GM23248 (cell line): ENCODE results near the gene PLXDC1. TPM values are rescaled to one million over a fixed set of nuclear protein-coding genes. Genes with fewer than 3 reads are reported as not detected.

Experiments
- DNase-seq: peaks from one replicate; pipeline ENCODE4 v3.0.0-alpha.2; 2015
- H2AFZ ChIP-seq: fragments of 200-600 bp; sonication (generic); 2 replicates; pipeline ENCODE4 v1.6.1; 2016; ENCODE audit warnings: antibody characterized with exemption
- H3F3A ChIP-seq: fragments of 200-600 bp; sonication (generic); 2 replicates; pipeline ENCODE4 v1.6.1; 2016; ENCODE audit warnings: mild to moderate bottlenecking, antibody characterized with exemption, mixed run types; ENCODE audit not compliant: insufficient read depth
- H3K27ac ChIP-seq: fragments of 200-600 bp; sonication (generic); 2 replicates; pipeline ENCODE4 v1.5.1; 2016; ENCODE audit warnings: mild to moderate bottlenecking
- H3K27me3 ChIP-seq: fragments of 200-600 bp; sonication (generic); replicated peaks from 2 replicates; pipeline ENCODE4 v1.6.1; 2016; ENCODE audit warnings: mild to moderate bottlenecking; ENCODE audit not compliant: insufficient read depth
- H3K36me3 ChIP-seq: fragments of 200-600 bp; sonication (generic); 2 replicates; pipeline ENCODE4 v1.6.1; 2016; ENCODE audit warnings: low read depth, mild to moderate bottlenecking
- H3K4me1 ChIP-seq: fragments of 200-600 bp; sonication (generic); 2 replicates; pipeline ENCODE4 v1.6.1; 2016; ENCODE audit warnings: mild to moderate bottlenecking; ENCODE audit not compliant: insufficient read depth
- H3K4me2 ChIP-seq: fragments of 200-600 bp; sonication (generic); one replicate; pipeline ENCODE4 v1.6.1; 2016; ENCODE audit warnings: mild to moderate bottlenecking; ENCODE audit not compliant: unreplicated experiment
- H3K4me3 ChIP-seq: fragments of 200-600 bp; sonication (generic); 2 replicates; pipeline ENCODE4 v1.5.1; 2016; ENCODE audit warnings: mild to moderate bottlenecking
- H3K79me2 ChIP-seq: fragments of 200-600 bp; sonication (generic); 2 replicates; pipeline ENCODE4 v1.6.1; 2016; ENCODE audit warnings: mild to moderate bottlenecking; ENCODE audit not compliant: insufficient read depth
- H3K9ac ChIP-seq: fragments of 200-600 bp; sonication (generic); 2 replicates; pipeline ENCODE4 v1.6.1; 2016; ENCODE audit warnings: mild to moderate bottlenecking
- H3K9me2 ChIP-seq: fragments of 200-600 bp; sonication (generic); 2 replicates; pipeline ENCODE4 v1.6.1; 2016; ENCODE audit warnings: mixed run types, mild to moderate bottlenecking, moderate library complexity; ENCODE audit not compliant: insufficient read depth
- H3K9me3 ChIP-seq: fragments of 200-600 bp; sonication (generic); one replicate; pipeline ENCODE4 v1.6.1; 2017; ENCODE audit warnings: low read depth
- H4K20me1 ChIP-seq: fragments of 200-600 bp; sonication (generic); 2 replicates; pipeline ENCODE4 v1.6.0; 2016; ENCODE audit not compliant: insufficient read depth
- EZH2 ChIP-seq: fragments of 200-600 bp; sonication (generic); IDR thresholded peaks from 2 replicates; pipeline ENCODE4 v1.6.1; 2018; ENCODE audit warnings: antibody characterized with exemption, mild to moderate bottlenecking; ENCODE audit not compliant: insufficient read depth, poor library complexity, severe bottlenecking
- EZH2phosphoT487 ChIP-seq: fragments of 200-600 bp; sonication (generic); IDR thresholded peaks from 2 replicates; pipeline ENCODE4 v1.6.1; 2018; ENCODE audit warnings: antibody characterized with exemption, moderate library complexity, mild to moderate bottlenecking, low read depth; ENCODE audit not compliant: insufficient read depth
- WGBS, 2 experiments: methylation state at CpG; one replicate each; pipeline ENCODE4 v1.1.6; 2015 to 2017; ENCODE audit warnings: low lambda C conversion rate in 2 of 2, low coverage in 1 of 2; ENCODE audit errors: missing lambda C conversion rate in 2 of 2; 5-methylcytosine and 5-hydroxymethylcytosine counted together
- in situ Hi-C: fragments of 300-500 bp; cut with MboI; formaldehyde crosslinking; loops from 2 replicates; pipeline ENCODE4 v1.15.0; 2020
- polyA plus RNA-seq: library from polyadenylated mRNA; unstranded; fragments of >200 nt; fragmentation: Nextera tagmentation; extraction: Ambion mirVana; gene quantifications from 2 replicates; pipeline ENCODE4 v1.2.1, GENCODE V29; 2016
- total RNA-seq: library from RNA; depleted of rRNA; stranded (reverse); fragments of >200 nt; shearing (Covaris generic); gene quantifications from 2 replicates; pipeline ENCODE4 v1.2.3, GENCODE V29; 2014

PLXDC1 gene
- total and polyA plus RNA-seq, 2 experiments from 2014 or later: 0.24 TPM; not detected in 1

- H3F3A ChIP-seq: peaks cover under 1% of the 10 kb centered on the region; the same call in 1 of the 2 replicates
- WGBS, 2 experiments: 45 to 50% methylated on average over 8 of the region's 8 CpGs
- no peak overlapping the region for H3K4me3 ChIP-seq
- no peak for TF ChIP-seq EZH2
- no peak overlapping the region for H2AFZ ChIP-seq
- H3K9ac ChIP-seq: no peak overlapping the region
- DNase-seq: peak; percentile 74
- H3K4me1 ChIP-seq: peaks cover 8% of the 10 kb centered on the region
- H3K9me3 ChIP-seq: no peaks in the 10 kb centered on the region
- no peaks in the 10 kb centered on the region for H3K79me2 ChIP-seq
- no peaks in the 10 kb centered on the region for H3K36me3 ChIP-seq
- H3K27me3 ChIP-seq: peaks cover 8% of the 10 kb centered on the region; the same call in 1 of the 2 replicates
- no peaks in the 10 kb centered on the region for H4K20me1 ChIP-seq
- H3K9me2 ChIP-seq: no peaks in the 10 kb centered on the region
- no peak overlapping the region for H3K4me2 ChIP-seq
- H3K27ac ChIP-seq: no peak overlapping the region
- in situ Hi-C loops: no loop called here
These were observed 82.2 kb downstream of the PLXDC1 start for GRCh38 chr17:39069114-39069756.

GRCh38 chr17:39064819-39065218, 86.6 kb downstream of the PLXDC1 start:
- Histone ChIP-seq H3K4me1 (peaks cover 26% of the 10 kb centered on the region), H3K36me3 (no peaks in the 10 kb centered on the region), H3K27me3 (0 out of 2 replicates have a peak, but pooled peaks cover 8% of the 10 kb centered on the region), H3K4me2 (peak overlapping the region; percentile 9), H3K9ac (no peak overlapping the region), H3K9me3 (no peaks in the 10 kb centered on the region), H3K4me3 (no peak overlapping the region), H2AFZ (no peak overlapping the region), H3K79me2 (no peaks in the 10 kb centered on the region), H4K20me1 (no peaks in the 10 kb centered on the region), H3K27ac (peak overlapping the region; percentile 28; the same call in 1 of the 2 replicates), H3F3A (peaks cover 25% of the 10 kb centered on the region), H3K9me2 (no peaks in the 10 kb centered on the region)
- in situ Hi-C loops: no loop called here
- 75 to 76% methylated on average over 5 of the region's 5 CpGs for WGBS, 2 experiments
- peak; percentile 23 for DNase-seq
- no peak for TF ChIP-seq EZH2phosphoT487
- no peak for TF ChIP-seq EZH2

DNA sequence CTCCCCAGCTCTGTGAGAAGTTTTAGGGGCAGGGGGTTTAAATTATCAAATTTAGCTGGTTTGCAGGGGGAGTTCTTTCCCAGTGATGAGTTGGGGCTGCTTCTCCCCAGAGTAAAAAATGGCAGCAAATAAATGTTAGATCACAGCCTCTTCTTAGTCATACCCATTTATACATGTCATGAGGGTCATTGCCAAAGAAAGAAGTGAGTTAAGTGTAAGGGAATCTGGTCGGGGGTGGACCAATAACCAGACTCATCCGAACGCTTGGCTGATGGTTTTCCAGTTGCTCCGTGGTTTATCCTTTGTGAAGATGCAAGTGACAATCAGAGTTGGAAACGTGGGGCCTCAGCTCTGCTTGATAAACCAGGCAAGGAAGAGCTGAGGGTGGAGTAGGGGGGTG, 87.1 kb downstream of the PLXDC1 start:
- DNase-seq: peak; percentile 98
- H3K4me2 ChIP-seq: peak overlapping the region; percentile 59
- no peak overlapping the region for H3K4me3 ChIP-seq
- WGBS, 2 experiments: 2% methylated on average over 5 of the region's 5 CpGs
- TF ChIP-seq EZH2 (no peak), EZH2phosphoT487 (no peak)
- peak overlapping the region; percentile 28; the same call in 1 of the 2 replicates for H3K27ac ChIP-seq
- no peaks in the 10 kb centered on the region for H3K9me2 ChIP-seq
- no peaks in the 10 kb centered on the region for H3K9me3 ChIP-seq
- no peaks in the 10 kb centered on the region for H3K79me2 ChIP-seq
- peaks cover 26% of the 10 kb centered on the region for H3K4me1 ChIP-seq
- no peaks in the 10 kb centered on the region for H4K20me1 ChIP-seq
- no peak overlapping the region for H3K9ac ChIP-seq
- H3K36me3 ChIP-seq: no peaks in the 10 kb centered on the region
- 0 out of 2 replicates have a peak, but pooled peaks cover 8% of the 10 kb centered on the region for H3K27me3 ChIP-seq
- in situ Hi-C loops: no loop called here
- H3F3A ChIP-seq: peaks cover 25% of the 10 kb centered on the region
- H2AFZ ChIP-seq: no peak overlapping the region

DNA sequence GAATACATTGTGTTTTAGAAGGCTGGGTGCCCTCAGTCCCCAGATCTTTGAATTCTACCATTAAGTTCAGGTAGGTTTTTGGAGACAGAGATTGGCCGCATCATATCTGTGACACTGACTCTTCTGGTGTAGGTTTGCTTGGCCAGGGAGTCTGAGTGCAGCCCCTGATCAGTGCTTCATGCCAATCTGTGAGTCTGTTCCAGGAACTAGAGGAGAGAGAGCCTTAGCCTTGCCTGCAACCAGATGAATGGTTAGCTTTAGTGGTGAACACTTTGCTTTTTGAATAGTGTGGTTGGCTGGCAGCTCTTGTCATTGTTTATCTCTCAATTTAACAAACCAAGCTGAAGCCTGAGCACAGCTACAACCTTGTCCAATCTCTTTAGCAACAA, 87.8 kb downstream of the PLXDC1 start:
- 10 to 13% methylated on average over 1 of the region's 1 CpG for WGBS, 2 experiments
- H3K4me2 ChIP-seq: peak overlapping the region; percentile 59
- peak; percentile 40 for DNase-seq

More for the DNA sequence above, 87.8 kb downstream of the PLXDC1 start:
- Histone ChIP-seq H3K9me2 (no peaks in the 10 kb centered on the region), H2AFZ (no peak overlapping the region), H4K20me1 (no peaks in the 10 kb centered on the region), H3K27ac (peak overlapping the region; percentile 31), H3K4me3 (peak overlapping the region; percentile 21; the same call in 1 of the 2 replicates), H3F3A (peaks cover 25% of the 10 kb centered on the region), H3K36me3 (no peaks in the 10 kb centered on the region), H3K9me3 (no peaks in the 10 kb centered on the region), H3K79me2 (no peaks in the 10 kb centered on the region), H3K27me3 (0 out of 2 replicates have a peak, but pooled peaks cover 8% of the 10 kb centered on the region), H3K9ac (no peak overlapping the region), H3K4me1 (peaks cover 26% of the 10 kb centered on the region)
- TF ChIP-seq EZH2: no peak
- no peak for TF ChIP-seq EZH2phosphoT487
- in situ Hi-C loops: no loop called here
